Memory B cell (primary cell): ENCODE results near the gene BCAS3.

Experiments used
- ATAC-seq: fragments of 150-1000 bp; cut with Tn5 transposase; 2 replicates; pipeline ENCODE4 v1.10.0; 2021; ENCODE audit warnings: low read depth, mild to moderate bottlenecking, moderate library complexity
- DNase-seq, 2 donors: peaks; one replicate each; pipeline ENCODE4 v3.0.0; 2022; ENCODE audit warnings: low spot score in 2 of 2
- H3K27ac Mint-ChIP-seq: one replicate; pipeline ENCODE4 v1.8.0; 2022; ENCODE audit warnings: mild to moderate bottlenecking, moderate library complexity, mixed read lengths
- H3K27me3 Mint-ChIP-seq: one replicate; pipeline ENCODE4 v1.8.0; 2022; ENCODE audit warnings: mixed read lengths
- H3K36me3 Mint-ChIP-seq: one replicate; pipeline ENCODE4 v1.8.0; 2022; ENCODE audit warnings: mild to moderate bottlenecking, mixed read lengths
- H3K4me1 Mint-ChIP-seq: one replicate; pipeline ENCODE4 v1.8.0; 2022; ENCODE audit warnings: mixed read lengths
- H3K4me3 Mint-ChIP-seq: one replicate; pipeline ENCODE4 v1.8.0; 2022; ENCODE audit warnings: mild to moderate bottlenecking, moderate library complexity, mixed read lengths
- H3K9me3 Mint-ChIP-seq: one replicate; pipeline ENCODE4 v1.8.0; 2022; ENCODE audit warnings: mixed read lengths

BCAS3 gene

DNA sequence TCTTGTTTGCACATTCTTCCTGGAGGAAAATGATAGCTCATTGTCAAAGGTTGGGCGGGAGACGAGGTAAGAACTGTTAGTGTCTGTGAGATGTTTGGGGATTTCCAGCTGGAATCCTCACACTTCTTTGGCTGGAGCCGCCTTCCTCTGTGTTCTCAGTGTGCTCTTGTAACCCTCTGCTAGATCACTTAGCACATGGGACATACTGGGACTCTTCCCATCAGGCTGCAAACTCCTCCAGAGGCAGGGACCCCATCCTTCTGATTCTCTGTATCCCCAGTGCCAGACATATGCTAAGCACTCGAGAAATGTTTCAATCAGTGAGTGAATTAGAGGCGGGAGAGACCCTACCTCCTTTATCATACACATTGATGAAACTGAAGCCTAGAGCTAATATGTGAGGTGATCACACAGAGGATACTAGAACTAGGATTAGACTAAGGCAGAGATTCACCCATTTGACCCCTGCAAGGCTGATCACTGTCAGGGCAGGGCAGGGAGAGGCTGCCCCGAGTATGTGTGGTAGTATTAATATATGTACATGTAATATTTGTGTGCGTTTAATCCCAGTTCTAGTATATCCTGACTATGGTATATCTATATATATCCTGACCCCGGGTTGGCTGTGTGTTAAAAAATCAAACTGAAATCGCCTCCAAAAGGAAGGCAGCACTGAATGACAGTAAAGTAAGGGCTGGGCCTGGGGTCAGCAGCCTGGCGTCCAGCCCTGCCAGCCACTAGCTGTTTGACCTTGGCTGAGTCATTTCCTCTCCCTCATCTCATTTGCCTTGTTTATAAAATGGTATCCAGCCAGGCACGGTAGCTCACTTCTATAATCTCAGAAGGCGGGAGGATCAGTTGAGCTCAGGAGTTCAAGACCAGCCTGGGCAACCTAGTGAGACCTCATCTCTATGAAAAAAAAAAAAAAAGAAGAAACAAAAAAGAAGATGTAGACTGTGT is 646.5 kb downstream of the BCAS3 start:
- DNase-seq (no peak), ATAC-seq (no peak)
- Mint-ChIP-seq H3K4me3 (no peak overlapping the region), H3K4me1 (no peaks in the 10 kb centered on the region), H3K27ac (no peak overlapping the region), H3K36me3 (peaks cover 8% of the 10 kb centered on the region), H3K27me3 (no peaks in the 10 kb centered on the region), H3K9me3 (no peaks in the 10 kb centered on the region)

DNA sequence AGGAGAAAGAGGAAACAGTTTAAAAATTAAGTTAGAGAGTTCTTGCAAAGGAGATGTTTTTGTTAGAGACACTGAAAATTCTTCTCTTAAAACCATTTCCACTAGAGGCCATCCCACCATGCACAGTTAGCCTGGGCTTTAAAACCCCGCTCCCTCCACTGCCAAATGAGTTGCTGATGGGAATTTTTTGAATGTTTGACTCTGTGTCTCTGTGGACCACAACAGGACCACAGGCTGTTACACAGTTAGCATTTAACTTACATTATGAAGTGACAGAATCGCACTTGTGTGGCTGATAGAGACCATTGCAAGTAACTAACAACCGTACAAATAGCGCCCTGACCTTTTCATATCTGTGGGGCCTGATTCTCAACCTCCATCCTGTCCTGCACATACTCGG is 647.3 kb downstream of the BCAS3 start:
- DNase-seq (no peak), ATAC-seq (no peak)
- Mint-ChIP-seq H3K27ac (no peak overlapping the region), H3K4me3 (no peak overlapping the region), H3K9me3 (no peaks in the 10 kb centered on the region), H3K36me3 (peaks cover 8% of the 10 kb centered on the region), H3K4me1 (no peaks in the 10 kb centered on the region), H3K27me3 (no peaks in the 10 kb centered on the region)

DNA sequence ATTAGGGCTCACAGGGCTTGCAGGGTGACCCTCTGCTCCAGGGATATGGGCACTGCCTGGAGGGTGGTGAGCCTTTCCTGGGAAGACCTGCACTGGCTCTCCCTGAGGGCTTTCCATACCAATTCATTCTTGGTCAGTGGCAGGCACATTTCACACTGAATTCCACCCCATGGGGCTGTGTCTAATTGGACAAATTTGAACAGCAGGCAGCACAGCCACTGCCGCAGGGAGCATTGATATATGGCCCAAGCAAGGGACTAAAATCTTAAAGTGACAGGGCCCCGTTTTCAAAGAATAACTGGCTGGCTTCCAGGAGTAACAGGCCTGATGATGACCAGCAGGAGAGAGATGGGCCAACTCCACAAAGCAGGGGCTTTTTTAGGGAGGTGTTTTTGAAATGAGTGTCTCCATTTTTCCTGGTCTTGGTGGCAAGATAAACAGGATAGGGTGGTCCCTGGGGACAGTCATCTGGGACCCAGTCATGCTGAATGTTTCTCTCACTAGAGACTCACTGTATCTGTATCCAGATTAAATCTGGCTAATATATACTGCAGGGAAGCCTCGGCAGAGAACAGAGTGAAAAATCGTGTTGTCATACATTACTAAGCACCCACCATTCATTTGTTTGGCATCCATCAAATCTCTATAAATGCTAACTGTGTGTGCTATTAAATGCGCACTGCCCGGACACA is 647.9 kb downstream of the BCAS3 start:
- H3K27ac Mint-ChIP-seq: no peak overlapping the region
- no peaks in the 10 kb centered on the region for H3K27me3 Mint-ChIP-seq
- DNase-seq (no peak), ATAC-seq (no peak)
- no peaks in the 10 kb centered on the region for H3K4me1 Mint-ChIP-seq
- H3K4me3 Mint-ChIP-seq: no peak overlapping the region
- H3K36me3 Mint-ChIP-seq: peaks cover 8% of the 10 kb centered on the region
- H3K9me3 Mint-ChIP-seq: no peaks in the 10 kb centered on the region

DNA sequence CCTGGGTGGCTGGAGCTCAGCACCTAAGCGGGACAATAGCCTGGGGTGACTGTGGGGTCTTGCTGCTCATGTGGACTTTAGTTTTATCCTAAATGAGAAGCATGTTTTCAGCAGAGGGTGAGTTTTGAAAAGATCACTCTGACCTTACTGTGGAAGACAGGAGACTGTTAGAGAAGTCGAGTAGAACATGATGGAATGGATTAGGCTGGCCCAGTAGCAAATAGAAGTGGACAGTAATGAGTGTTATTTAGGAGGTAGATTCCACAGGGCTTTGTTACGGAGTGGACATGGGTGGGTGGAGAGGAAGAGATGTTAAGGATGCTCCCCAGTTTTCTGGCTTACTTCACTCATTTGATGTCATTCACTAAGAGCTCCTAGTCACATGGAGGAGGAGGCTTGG is 648.7 kb downstream of the BCAS3 start:
- no peak overlapping the region for H3K4me3 Mint-ChIP-seq
- H3K36me3 Mint-ChIP-seq: peaks cover 5% of the 10 kb centered on the region
- DNase-seq: no peak
- no peaks in the 10 kb centered on the region for H3K27me3 Mint-ChIP-seq
- no peaks in the 10 kb centered on the region for H3K9me3 Mint-ChIP-seq
- no peak overlapping the region for H3K27ac Mint-ChIP-seq
- no peaks in the 10 kb centered on the region for H3K4me1 Mint-ChIP-seq
- ATAC-seq: no peak

DNA sequence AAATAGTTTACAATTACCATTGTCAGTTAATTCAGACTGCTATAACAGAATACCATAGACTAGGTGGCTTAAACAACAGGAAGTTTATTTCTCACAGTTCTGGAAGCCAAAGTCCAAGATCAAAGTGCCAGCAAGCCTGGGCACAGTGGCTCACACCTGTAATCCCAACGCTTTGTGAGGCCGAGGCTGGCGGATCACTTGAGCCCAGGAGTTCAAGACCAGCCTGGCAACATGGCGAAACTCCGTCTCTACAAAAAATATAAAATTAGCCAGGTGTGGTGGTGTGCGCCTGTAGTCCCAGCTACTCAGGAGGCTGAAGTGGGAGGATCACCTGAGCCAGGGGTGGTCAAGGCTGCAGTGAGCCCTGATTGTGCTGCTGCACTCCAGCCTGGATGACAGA is 650.7 kb downstream of the BCAS3 start:
- H3K27me3 Mint-ChIP-seq: no peaks in the 10 kb centered on the region
- peaks cover 5% of the 10 kb centered on the region for H3K36me3 Mint-ChIP-seq
- H3K9me3 Mint-ChIP-seq: no peaks in the 10 kb centered on the region
- H3K4me1 Mint-ChIP-seq: no peaks in the 10 kb centered on the region
- no peak overlapping the region for H3K4me3 Mint-ChIP-seq
- DNase-seq (no peak), ATAC-seq (no peak)
- no peak overlapping the region for H3K27ac Mint-ChIP-seq

DNA sequence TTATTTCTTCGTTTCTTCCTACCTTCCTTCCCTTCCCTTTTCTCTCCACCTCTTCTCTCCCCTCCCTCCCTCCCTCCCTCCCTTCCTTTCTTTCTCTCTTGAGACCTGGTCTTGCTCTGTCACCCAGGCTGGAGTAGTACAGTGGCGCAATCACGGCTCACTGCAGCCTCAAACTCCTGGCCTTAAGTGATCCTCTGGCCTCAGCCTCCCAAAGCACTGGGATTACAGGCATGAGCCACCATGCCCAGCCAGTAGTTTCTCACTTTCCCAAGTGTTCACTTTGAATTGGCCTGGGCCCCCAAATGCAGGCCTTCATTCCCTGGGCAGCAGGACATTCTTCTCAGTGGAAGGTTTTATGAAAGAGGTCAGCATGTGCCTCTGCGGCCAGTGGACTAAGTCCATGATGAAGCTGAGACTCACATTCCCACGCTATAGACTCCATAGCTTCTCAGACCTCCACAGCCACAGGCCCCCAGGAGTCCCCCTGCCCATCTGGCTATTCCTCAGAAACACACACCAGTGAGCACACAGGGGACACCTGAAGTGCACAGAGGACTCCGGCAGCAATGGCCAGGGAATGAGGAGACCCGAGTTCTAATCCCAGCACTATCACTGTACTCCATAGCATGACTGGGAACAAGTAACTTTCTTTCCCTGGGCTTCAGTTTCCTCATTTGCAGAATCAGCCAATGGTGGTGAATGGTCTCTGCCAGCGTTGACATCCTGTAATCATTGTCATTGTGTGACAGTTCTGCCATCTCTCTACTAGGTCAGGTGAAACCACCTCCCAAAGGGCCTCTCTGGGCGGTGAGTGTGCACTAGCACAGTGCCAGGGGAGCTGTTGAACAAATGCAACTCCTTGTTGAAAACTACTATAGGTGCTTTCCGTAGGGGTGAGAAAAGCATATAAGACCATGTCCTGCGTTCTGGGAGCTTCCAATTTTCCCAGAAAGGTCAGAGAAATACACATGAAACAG is 652.8 kb downstream of the BCAS3 start:
- no peaks in the 10 kb centered on the region for H3K9me3 Mint-ChIP-seq
- no peak for DNase-seq
- H3K4me3 Mint-ChIP-seq: no peak overlapping the region
- peaks cover 5% of the 10 kb centered on the region for H3K36me3 Mint-ChIP-seq
- H3K27ac Mint-ChIP-seq: no peak overlapping the region
- no peak for ATAC-seq
- H3K27me3 Mint-ChIP-seq: no peaks in the 10 kb centered on the region
- H3K4me1 Mint-ChIP-seq: no peaks in the 10 kb centered on the region

DNA sequence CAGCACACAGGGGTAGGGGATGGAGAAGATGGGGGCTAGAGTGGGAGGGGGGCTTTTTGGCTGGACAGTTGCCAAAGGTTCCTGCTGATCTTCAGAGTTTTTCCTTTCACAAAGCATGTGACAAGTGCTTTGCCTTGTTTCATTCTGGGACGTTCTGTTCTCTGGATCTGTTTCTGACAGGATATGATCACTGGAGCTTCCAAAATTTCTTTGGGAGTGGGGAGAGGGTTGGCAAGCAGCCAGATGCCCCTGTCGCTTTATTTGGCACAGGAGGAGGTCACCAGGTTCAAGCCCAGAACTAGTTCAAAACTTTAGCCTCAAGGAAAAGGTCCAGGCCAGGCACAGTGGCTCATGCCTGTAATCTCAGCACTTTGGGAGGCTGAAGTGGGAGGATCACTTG is 653.5 kb downstream of the BCAS3 start:
- no peak overlapping the region for H3K4me3 Mint-ChIP-seq
- H3K27ac Mint-ChIP-seq: no peak overlapping the region
- no peaks in the 10 kb centered on the region for H3K4me1 Mint-ChIP-seq
- H3K27me3 Mint-ChIP-seq: no peaks in the 10 kb centered on the region
- peaks cover 5% of the 10 kb centered on the region for H3K36me3 Mint-ChIP-seq
- no peaks in the 10 kb centered on the region for H3K9me3 Mint-ChIP-seq
- DNase-seq: no peak
- no peak for ATAC-seq

DNA sequence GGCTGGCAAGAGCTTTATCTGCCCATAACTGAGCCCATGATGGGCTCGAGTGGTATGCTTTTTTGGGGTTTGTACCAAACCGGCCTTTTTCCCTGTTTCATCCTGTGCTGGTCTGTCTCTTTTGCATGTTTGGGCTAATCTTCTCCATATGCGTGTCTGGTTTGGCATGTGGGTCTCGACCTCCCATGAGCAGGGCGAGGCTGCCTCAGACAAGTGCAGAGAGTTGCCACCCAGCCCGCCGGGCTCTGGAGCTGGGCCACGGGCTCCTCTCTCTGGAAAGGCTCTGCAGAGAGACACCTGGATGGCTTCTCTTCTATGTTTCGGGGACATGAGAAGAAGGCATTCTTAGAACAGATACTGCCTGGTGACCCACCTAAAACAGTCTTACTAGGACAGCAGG is 654.2 kb downstream of the BCAS3 start:
- Mint-ChIP-seq H3K27ac (no peak overlapping the region), H3K36me3 (no peaks in the 10 kb centered on the region), H3K4me3 (no peak overlapping the region), H3K9me3 (no peaks in the 10 kb centered on the region), H3K4me1 (no peaks in the 10 kb centered on the region), H3K27me3 (no peaks in the 10 kb centered on the region)
- ATAC-seq: no peak
- DNase-seq: no peak

DNA sequence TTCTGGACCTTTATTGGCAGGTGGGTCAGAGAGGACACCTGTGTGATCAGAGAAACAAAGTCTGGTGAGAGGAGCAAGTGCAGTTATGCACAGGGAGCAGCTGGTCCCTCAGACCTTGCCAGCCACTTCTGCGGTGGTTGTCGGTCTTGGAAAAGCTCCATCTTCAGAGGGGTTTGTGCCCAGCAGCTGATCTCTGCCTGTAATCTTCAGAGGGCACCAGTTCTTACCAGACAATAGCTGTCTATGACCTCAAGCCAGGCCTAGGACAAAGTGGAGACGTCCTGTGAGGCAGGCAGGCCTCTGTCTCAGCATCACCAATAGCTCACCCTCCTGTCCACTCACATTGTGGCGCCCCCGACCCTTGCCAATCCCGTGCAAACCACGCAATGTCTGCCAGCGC is 655.5 kb downstream of the BCAS3 start:
- Mint-ChIP-seq H3K4me3 (no peak overlapping the region), H3K36me3 (no peaks in the 10 kb centered on the region), H3K4me1 (no peaks in the 10 kb centered on the region), H3K27ac (no peak overlapping the region), H3K9me3 (no peaks in the 10 kb centered on the region), H3K27me3 (no peaks in the 10 kb centered on the region)
- no peak for DNase-seq
- ATAC-seq: no peak

DNA sequence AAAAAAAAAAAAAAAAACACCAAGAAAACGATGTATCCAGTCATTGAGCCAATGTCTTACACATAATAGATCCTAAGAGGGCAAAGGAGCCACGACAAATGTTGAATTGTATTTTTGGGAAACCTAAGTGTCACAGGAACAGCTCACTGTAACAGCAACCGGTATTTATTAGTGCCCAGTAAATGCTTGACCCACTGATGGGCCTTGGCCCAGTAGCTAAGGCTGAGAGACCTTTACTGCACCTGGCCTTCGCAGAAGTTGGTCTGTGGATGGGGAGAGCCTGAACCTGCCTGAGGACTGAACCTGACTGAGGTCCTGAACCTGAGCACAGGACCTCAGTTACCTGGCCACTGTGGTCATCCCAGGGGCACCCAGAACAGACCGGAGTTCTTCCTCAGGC is 657.0 kb downstream of the BCAS3 start:
- Mint-ChIP-seq H3K4me1 (no peaks in the 10 kb centered on the region), H3K27me3 (no peaks in the 10 kb centered on the region), H3K4me3 (no peak overlapping the region), H3K27ac (no peak overlapping the region), H3K9me3 (no peaks in the 10 kb centered on the region), H3K36me3 (no peaks in the 10 kb centered on the region)
- ATAC-seq: no peak
- DNase-seq: no peak

DNA sequence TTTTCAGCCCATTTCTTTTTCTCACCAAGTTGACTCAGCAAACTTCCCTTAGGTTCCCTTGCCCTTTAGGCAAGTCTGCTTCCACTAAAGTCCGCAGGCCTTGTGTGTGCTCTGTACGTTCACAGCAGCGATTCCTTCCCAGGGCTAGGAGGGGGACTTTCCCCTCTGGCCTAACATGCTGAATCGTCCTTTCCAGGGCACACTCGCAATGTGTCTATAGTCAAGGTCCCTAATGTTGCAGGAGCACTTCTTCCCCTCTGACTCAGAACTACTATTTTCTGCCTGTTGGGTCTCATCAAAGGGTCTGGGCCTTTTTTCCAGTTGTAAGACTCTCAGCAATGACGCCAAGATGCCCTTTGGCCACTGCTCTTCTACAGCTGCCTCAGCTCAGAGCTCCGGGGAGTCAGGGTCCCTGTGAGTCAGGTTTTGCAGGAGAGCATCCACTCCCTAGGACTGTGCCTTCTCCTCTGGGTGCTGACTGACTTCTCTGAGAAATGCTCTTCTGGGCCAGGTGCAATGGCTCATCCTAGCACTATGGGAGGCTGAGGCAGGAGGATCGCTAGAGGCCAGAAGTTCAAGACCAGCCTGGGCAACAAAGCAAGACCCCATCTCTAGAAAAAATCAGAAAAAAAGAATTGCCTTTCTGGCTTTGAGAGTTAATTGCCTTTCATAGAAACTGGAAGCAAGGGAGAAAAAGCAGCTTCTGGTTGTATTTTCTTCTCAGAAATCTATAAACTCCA is 657.6 kb downstream of the BCAS3 start:
- Mint-ChIP-seq H3K4me3 (no peak overlapping the region), H3K36me3 (no peaks in the 10 kb centered on the region), H3K27ac (no peak overlapping the region), H3K27me3 (no peaks in the 10 kb centered on the region), H3K4me1 (no peaks in the 10 kb centered on the region), H3K9me3 (no peaks in the 10 kb centered on the region)
- DNase-seq (no peak), ATAC-seq (no peak)

DNA sequence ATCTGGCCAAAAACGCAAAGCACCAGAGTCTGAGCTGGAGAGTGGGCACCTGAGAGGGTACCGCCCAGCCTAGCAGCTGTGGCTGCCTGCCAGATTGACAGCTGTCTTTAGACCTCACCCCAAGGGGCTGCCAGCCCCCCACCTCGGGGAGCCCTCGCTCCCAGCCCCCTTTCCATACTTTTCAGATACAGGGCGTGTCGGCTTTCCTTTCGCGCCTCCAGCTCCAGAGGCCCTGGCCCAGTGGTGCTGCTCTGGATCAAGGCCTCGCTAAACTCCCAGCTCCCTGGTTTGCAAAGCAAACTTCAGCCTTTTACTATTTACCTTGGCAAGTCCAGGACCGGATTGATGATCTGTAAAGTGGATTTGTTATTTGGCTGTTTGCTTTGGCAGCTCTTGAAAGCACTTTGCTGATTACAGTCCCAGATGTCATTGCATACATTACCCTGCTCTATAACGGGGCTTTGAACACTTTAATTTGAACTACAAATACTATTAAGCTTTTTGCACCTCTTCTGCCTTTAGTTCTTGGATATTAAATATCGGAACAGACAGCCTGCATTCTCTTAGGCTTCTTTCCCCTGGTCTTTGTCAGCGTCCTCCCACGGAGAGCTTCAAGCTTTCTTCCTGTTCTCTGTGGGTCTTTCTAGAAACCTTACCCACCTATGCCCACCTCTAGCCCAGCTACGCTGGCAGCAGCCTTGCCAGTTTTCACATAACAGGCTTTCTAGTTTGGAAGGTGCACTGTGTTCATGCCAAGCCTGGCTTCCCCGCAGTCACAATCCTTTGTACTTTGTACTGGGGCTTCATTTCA is 658.4 kb downstream of the BCAS3 start:
- ATAC-seq (no peak), DNase-seq (no peak)
- H3K4me1 Mint-ChIP-seq: no peaks in the 10 kb centered on the region
- no peak overlapping the region for H3K27ac Mint-ChIP-seq
- no peak overlapping the region for H3K4me3 Mint-ChIP-seq
- no peaks in the 10 kb centered on the region for H3K9me3 Mint-ChIP-seq
- H3K27me3 Mint-ChIP-seq: no peaks in the 10 kb centered on the region
- H3K36me3 Mint-ChIP-seq: no peaks in the 10 kb centered on the region

DNA sequence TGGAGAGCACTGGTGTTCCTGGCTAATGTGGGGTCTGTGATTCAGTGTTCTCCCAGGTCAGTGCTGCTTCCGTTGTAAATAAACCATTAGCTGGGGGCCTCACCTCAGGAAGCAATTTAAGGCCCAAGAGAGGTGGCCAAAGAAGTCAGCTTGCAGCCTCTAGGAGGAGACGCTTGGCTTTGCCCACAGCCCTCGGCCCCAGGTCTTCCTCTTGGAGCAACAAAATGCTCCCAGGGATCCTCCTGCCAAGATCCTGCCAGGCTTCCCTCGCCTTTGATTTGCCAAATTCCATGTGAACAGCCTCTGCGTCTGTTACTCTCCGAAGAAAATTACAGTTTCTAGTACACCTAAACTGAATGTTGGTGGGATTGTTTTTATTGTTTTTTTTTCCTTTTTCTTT is 659.6 kb downstream of the BCAS3 start:
- Mint-ChIP-seq H3K36me3 (no peaks in the 10 kb centered on the region), H3K27me3 (no peaks in the 10 kb centered on the region), H3K4me1 (no peaks in the 10 kb centered on the region), H3K9me3 (no peaks in the 10 kb centered on the region), H3K27ac (no peak overlapping the region), H3K4me3 (no peak overlapping the region)
- ATAC-seq (no peak), DNase-seq (no peak)
